Measurements from ENCODE around the gene NECTIN3.

The NECTIN3 gene

DNA sequence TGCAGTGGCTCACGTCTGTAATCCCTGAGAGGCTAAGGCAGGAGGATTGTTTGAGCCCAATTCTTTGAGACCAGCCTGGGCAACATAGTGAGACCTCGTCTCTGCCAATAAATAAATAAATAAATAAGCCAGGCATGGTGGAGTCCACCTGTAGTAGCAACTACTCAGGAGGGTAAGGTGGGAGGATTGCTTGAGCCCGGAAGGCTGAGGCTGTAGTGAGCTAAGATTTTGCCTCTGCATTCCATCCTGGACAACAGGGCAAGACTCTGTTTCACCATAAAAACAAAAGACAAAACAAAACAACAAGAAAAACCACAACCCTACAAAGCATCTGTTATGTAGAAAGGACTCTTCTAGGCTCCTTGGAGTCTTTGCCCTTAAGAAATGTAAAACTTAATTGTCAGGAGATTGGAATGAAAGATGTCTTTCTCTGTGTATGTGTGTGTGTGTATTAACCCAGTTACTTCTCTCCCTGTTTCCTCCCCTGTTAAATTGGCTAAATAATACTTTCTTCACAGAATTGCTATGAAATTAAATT is 9.5 kb downstream of the NECTIN3 start:
- DNase-seq, result no peak

GRCh38 chr3:111084911-111085310 is 13.3 kb downstream of the NECTIN3 start:
- no peak for DNase-seq

DNA sequence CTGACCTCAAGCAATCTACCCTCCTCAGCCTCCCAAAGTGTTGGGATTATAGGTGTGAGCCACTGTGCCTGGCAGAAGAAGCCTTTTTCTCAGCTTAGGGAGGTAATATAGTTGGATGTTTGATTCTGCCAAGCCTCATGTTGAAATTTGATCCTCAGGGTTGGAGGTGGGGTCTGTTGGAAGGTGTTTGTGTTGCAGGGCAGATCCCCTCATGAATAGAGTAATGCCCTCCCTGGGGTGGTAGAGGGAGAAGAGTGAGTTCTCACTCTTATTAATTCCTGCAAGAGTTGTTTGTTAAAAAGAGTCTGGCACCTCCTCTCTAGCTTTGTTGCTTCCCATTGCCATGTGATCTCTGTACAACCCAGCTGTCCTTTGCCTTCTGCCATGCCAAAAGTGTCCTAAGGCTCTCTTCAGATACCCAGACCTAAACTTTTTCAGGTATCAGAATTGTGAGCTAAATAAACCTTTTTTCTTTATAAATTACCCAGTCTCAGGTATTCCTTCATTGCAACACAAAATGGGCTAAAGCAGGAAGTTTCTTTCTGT is 16.4 kb downstream of the NECTIN3 start:
- DNase-seq, result no peak

DNA sequence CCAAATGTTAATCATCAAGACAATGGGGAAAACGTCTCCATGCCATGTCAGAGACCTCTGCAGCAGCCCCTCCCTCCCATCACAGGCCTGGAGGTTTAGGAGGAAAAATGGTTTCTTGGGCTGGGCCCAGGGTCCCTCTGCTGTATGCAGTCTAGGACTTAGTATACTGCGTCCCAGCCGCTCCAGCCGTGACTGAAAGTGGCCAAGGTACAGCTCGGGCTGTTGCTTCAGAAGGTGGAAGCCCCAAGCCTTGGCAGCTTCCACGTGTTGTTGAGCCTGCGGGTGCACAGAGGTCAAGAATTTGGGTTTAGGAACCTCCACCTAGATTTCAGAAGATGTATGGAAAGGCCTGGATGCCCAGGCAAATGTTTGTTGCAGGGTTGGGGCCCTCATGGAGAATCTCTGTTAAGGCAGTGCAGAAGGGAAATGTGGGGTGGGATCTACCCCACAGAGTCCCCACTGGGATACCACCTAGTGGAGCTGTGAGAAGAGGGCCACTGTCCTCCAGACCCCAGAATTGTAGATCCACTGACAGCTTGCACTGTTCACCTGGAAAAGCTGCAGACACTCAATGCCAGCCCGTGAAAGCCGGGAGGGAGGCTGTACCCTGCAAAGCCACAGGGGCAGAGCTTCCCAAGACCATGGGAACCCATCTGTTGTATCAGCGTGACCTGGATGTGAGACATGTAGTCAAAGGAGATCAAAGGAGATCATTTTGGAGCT is 25.0 kb downstream of the NECTIN3 start:
- no peak for DNase-seq

GRCh38 chr3:111103807-111104206 is 32.2 kb downstream of the NECTIN3 start:
- no peak for DNase-seq

- no peak for DNase-seq
These were observed 35.5 kb downstream of the NECTIN3 start for GRCh38 chr3:111106993-111107661.

- DNase-seq, result no peak
These were observed 36.0 kb downstream of the NECTIN3 start for GRCh38 chr3:111107662-111108035.

GRCh38 chr3:111112913-111113312 is 41.3 kb downstream of the NECTIN3 start:
- no peak for DNase-seq

DNA sequence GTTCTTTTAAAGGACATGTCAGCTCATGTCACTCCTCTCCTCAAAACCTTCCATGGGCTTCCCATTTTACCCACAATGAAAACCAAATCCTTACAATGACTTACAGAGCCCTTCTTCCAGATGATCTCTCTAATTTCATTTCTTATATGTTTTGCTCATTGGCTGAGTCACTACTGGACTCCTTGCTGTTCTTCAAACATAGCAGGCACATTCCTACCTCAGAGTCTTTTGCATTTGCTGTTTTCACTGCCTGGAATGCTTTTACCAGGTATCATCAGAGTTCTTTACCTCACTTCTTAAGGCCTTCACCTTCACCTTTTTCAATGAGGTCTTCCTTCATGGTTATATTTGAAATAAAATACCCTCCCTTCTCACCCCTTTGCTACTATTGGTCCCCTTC is 57.3 kb downstream of the NECTIN3 start:
- no peak for DNase-seq

DNA sequence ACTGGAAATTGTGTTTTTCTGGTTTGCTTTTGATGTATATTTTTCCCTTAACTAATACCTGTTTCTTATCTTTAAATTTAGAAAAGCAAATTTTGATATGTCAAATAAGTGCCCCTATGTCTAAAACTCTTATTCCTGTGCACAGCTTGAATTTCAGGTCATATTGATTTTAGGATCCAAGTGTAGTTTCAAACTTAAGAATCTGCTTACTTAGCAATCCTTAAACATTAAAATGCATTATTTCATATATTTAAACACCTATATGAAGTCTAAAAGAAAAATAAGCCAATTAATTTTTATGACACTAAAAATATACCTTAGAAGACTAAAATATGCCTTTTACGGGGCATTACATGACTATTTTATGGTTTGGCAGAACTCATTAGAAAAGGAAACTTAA is 59.2 kb downstream of the NECTIN3 start:
- no peak for DNase-seq

GRCh38 chr3:111134302-111134701 is 62.7 kb downstream of the NECTIN3 start:
- no peak for DNase-seq

GRCh38 chr3:111151438-111151837 is 79.8 kb downstream of the NECTIN3 start:
- no peak for DNase-seq

DNA sequence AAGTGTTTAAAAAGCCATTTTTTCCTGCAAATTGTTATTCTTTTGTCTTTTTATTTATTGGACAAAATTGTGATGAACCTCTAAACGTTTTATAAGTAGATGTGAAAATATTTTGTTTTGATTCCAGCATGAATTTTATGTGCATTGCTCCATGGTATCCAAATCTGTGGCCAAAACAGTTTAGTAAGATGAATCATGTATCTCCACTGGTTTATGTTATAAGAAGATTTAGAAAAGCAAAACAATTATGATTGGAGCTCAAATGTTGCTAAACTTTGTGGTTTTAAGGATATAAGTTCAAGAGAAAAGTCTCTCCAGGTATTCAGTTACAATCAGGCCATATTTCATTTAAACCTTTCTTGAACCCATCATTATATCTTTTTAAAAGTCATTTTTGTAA is 80.9 kb downstream of the NECTIN3 start:
- DNase-seq, result no peak

DNA sequence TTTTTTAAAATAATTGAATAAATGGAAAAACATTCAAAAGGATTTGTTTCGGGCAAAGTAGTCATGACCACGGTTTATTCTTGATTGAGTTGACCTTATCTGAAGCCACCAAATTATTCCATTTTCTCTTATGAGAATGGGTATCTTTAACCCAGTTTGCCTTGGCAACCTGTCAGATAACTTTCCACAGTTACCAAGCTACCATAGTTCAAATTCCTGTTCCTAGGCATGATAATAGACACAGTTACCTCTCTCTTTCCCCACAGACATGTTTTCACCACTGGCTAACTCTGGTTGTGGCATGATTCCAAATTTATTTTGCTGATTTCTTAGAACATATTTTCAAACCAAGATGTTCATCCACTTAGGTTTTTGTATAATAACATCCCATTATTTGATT is 84.9 kb downstream of the NECTIN3 start:
- DNase-seq, result no peak

GRCh38 chr3:111159391-111159790 is 87.8 kb downstream of the NECTIN3 start:
- no peak for DNase-seq

- DNase-seq, result no peak
These were observed 93.0 kb downstream of the NECTIN3 start for GRCh38 chr3:111164621-111165020.

DNA sequence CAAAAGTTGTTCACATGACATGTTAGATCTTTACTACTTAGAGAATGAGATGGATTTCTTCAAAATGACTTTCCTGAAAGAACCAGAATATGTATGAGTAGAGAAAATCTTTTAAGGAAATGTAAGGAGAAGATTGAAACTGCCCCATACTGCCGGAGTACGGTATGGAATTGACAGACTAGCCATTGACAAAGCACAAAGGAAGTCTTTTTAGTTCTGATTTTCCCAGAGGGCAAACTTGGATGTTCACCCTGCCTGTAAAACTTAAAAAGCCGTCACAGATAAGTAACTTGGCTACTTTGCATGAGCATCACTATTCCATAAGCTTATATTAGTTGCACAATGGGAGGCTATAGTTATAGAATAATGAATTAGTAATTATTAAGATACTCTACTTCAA is 93.8 kb downstream of the NECTIN3 start:
- DNase-seq, result no peak

- no peak for DNase-seq
These were observed 101.8 kb downstream of the NECTIN3 start for GRCh38 chr3:111173328-111173900.

GRCh38 chr3:111173906-111174305 is 102.3 kb downstream of the NECTIN3 start:
- DNase-seq, result no peak

DNA sequence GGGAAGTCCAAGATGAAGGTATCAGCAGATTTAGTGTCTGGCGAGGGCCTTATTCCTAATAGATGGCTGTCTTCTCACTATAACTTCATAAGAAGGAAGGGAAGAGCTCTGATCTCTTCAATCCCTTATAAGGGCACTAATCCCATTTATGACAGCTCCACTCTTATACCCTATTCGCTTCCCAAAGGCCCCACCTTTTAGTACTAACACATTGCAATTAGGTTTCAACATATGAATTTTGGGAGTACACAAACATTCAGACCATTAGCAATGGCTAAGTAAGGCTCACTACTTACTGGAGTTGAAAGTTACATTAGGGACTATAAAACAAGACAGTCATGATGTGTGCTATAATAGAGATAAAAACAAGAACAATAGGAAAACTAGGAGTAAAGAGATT is 118.9 kb downstream of the NECTIN3 start:
- DNase-seq, result no peak

GRCh38 chr3:111193472-111193871 is 121.9 kb downstream of the NECTIN3 start:
- no peak for DNase-seq

- DNase-seq, result no peak
These were observed 122.4 kb downstream of the NECTIN3 start for GRCh38 chr3:111194048-111194447.

- DNase-seq, result no peak
These were observed 125.9 kb downstream of the NECTIN3 start for GRCh38 chr3:111197485-111197884.

- no peak for DNase-seq
These were observed 128.4 kb downstream of the NECTIN3 start for GRCh38 chr3:111200027-111200426.
